Activated CD4-positive, CD25-positive, alpha-beta regulatory T cell treated with anti-CD3 and anti-CD28 coated beads, Interleukin-2, amount 50 U/mL, for 16 hours (primary cell): ENCODE results near the gene TNFRSF18.

Experiments
- DNase-seq: peaks from one replicate; pipeline ENCODE4 v3.0.0-alpha.2; 2020; ENCODE audit warnings: low read depth, low spot score

Gene TNFRSF18

DNA sequence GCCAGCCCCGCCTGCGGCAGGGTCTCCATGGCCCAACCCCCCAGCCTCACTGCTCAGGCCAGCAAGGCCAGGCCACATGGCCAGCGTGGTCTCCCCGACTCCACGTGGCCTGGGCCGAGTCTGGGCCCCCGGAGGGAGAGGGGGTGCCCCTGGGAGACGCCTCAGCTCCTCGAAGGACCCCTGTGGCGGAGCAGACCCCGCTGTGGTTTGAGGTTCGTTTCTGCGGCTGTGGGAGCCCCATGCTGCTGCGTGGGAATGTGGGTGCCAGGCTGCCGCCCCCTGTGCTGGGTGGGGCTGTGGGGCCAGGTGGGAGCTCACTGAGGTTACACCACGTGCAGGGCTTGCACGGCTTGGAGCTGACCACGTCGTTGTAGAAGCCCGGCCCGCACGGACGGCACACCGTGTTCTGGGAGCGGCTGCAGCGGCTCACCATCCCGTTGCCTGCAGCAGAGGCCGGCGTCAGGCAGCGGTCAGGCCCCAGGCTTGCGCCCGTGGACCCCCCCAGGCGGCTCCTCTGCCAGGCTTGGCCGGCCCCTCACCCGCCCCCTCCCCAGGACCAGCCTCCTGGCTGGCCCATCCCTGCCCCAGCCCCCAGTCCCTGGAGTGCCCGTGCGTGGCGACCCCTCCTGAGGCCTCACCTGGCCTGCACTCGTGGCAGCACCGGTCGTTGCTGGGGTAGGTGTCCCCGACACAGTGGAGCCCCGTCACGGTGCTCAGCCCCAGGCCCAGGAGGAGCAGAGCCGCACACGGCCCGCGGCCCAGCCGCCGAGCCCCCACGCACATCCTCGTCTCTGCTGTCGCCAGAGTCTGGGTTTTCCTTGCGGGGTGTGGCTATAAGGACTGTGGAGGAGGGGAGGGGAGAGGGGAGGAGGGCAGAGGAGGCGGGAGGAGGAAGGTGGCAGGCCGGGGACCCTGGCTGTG, 7.2 kb upstream of the TNFRSF18 start, which contains the start of gene TNFRSF4:
Gene TNFRSF4, minus strand, starts transcription at position 809 of the 921 bp plus-strand sequence. Its CDS starts 26 bp downstream, at position 783.
- DNase-seq, result no peak

DNA sequence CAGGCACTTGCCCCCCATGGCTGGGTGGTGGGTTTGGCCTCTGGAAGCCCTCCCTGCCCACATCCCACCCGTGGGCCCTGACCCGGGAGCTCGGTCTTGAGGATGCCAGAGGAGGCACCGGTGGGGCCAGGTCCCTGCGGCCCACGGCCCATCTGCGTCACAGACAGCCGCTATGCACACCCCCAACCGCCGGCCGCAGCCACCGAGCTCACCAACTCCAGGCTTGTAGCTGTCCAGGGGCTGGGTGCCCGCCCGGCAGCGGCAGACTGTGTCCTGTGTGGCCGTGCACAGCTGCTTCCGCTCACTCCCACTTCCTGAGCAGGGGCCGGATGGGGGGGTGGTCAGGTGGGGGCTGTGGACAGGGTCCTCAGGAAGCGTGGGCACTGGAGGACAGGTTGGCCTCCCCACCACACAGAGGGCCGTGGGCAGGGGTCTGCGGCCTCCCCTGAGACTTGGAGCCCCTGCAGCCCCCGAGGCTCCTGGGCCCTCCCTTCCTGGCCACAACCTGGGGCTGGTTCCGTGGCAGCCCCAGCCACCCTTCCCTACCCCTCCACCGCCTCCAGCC, 6.5 kb upstream of the TNFRSF18 start:
- DNase-seq, result no peak

GRCh38 chr1:1211541-1212441, 5.4 kb upstream of the TNFRSF18 start:
- no peak for DNase-seq

DNA sequence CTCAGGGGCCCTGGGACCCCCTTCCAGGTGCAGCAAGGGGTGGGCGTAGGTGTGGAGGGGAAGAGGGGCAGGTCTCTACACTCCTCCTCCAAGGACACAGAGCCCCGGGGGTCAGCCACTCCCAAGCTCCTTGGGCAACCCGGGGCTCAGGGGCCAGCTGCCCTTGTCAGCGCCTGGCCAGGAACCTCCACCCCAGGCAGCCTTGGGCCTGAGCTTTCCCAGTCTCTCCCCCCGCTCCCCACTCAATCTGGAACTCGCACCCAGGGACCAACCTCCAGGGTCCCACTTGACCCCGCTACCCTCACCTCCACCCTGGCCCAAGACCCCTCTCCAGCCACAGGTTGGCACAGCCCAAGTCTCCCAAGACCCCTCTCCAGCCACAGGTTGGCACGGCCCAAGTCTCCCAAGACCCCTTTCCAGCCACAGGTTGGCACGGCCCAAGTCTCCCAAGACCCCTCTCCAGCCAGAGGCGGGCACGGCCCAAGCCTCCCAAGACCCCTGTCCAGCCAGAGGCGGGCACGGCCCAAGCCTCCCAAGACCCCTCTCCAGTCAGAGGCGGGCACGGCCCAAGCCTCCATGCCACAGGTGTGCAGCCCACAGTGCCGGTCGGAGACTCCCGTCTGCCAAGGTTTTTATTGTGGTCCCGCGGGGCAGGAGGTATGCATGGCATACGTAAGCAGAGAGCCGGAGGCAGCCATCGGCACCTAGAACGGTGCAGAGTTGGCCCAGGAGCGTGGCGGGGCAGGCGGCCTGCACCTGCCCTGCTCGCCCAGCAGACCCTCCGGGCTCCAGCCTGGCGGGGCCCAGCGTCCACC, 4.5 kb upstream of the TNFRSF18 start:
- DNase-seq, result no peak

DNA sequence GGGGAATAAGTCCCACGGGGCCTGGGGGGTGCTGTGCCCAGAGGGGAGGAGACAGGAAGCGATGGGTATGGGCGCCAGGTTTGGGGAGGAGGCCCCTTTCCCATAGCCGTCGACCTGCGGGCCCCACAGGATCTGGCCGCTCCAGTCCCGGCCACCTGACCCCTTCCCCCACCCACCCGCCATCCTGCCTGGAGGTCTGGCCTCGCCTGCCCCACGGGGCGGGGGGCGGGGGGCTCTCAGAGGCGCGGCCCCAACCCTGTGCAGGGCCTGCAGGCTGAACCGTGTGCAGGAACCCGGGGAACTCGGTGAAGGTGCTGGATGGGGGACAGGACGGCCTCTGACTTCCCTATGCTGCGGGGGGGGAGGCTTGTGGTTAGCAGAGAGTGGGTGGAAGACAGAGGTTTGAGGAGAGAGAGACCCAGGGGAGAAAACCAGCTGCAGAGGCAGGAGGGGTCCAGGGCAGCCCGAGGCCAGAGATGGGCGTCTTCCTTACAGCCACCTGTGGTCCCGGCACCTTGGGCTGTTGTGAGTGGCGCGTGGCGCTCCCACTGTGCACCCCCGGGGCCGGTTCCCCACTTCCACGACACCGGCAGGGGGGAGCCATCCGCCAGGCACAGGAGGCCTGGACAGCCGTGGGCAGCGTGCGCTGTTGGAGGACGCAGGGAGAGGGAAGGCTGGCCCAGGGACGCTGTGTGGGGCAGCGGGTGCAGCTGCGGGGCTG, 2.5 kb upstream of the TNFRSF18 start:
- DNase-seq, result no peak

DNA sequence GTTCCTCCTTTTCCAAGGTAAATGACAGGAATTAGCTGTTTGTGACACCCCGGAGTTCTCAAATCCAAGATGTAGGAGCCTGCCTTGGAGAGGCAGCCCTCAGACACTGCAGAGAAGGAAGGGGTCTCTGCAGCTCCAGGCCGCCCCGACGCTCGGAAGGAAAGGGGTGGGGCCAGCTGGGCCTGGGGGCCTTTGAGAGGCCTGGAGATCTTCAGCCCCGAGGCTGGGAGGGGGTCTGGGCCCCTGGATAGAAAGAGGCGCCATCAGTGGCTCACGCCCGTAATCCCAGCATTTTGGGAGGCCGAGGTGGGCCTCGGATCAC, 1.1 kb upstream of the TNFRSF18 start:
- no peak for DNase-seq

DNA sequence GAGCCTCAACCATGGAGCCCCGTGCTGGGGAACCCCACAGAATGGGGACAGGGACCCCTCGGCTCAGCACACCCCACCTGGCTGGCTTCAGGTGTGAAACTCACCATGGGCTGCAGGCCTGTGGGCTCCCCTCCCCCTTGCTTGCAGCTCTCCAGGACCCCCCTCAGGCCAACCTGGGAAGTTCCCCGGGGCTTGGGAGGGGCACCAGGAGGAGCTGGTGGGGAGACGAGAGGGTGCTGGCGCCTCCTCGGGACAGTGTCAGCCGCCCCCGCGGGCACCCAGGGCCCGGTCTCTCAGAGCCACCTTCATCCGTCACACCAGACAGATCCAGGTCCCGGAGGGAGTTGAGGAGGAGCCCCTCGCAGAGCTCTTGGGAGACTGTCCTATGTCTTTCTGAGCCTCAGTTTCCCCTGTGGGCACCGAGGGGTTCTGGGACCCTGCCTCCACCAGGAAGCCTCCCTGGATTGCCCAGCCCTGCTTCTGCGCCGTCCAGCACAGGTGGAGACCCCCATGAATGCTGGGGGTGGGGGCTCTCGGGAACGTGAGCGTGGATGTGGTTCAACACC, 657 bp upstream of the TNFRSF18 start:
- DNase-seq, result no peak

- no peak for DNase-seq
Measured at GRCh38 chr1:1205769-1206375, 520 bp downstream of the TNFRSF18 start.

DNA sequence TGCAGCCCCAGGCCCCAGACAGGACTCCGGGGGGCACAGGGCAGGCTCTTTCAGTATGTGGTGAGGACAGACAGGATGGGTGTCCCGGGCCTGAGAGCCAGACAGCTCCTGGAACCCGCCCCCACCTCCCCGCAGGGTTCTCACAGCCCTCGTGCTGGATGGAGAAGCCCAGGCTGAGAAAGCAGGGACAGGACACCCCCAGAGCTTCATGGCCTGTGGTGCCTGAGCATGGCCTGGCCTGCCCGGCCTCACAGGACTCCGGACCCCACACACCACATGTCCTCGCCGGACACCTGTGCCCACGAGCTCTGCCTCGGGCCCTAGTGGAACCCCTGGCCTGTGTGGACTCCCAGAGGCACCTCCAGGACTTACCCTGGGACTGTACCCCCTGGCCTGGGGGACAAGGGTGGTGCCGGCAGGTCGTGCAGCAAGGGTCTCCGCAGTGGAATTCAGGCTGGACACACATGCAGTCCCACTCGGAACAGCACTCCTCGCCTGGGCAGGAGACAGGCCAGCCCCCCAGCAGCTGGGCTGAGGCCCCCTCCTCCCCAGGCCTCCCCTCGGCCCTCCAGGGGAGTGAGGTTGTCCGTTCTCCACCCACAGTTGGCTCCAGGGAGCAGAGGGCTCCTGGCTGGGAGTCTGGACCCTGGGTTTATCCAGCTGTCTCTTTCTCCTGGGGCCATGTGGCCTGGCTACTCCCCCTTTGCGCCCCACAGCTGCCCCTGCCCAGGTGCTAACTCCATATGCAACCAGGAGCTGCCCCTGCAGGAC, 1.2 kb downstream of the TNFRSF18 start:
- DNase-seq, result no peak

DNA sequence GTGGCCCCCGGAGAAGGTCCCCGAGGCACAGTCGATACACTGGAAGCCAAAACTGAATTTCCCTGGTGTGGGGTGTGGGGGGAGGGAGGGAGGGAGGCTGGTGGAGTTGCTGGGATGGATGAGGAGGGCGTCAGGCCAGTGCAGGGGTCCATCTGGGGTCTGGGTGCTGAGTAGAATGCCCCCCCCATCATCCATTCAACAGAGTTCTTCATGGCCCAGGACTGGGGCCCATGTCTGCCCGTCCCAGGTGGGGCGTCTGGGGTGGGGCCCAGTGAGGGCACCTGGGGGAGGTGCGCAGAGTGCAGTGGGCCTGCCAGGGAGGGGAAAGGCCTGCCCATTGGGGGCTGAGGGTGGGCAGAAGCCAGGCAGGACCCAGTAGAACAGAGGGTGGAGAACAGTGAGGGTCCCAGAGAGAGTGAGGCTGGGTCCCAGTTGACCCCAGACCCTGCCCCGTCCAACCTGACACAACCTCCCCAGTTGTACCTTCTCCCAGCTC, 1.9 kb downstream of the TNFRSF18 start:
- no peak for DNase-seq

- no peak for DNase-seq
Measured at GRCh38 chr1:1203561-1204424, 2.6 kb downstream of the TNFRSF18 start.

- no peak for DNase-seq
Measured at GRCh38 chr1:1202831-1203560, 3.4 kb downstream of the TNFRSF18 start.

DNA sequence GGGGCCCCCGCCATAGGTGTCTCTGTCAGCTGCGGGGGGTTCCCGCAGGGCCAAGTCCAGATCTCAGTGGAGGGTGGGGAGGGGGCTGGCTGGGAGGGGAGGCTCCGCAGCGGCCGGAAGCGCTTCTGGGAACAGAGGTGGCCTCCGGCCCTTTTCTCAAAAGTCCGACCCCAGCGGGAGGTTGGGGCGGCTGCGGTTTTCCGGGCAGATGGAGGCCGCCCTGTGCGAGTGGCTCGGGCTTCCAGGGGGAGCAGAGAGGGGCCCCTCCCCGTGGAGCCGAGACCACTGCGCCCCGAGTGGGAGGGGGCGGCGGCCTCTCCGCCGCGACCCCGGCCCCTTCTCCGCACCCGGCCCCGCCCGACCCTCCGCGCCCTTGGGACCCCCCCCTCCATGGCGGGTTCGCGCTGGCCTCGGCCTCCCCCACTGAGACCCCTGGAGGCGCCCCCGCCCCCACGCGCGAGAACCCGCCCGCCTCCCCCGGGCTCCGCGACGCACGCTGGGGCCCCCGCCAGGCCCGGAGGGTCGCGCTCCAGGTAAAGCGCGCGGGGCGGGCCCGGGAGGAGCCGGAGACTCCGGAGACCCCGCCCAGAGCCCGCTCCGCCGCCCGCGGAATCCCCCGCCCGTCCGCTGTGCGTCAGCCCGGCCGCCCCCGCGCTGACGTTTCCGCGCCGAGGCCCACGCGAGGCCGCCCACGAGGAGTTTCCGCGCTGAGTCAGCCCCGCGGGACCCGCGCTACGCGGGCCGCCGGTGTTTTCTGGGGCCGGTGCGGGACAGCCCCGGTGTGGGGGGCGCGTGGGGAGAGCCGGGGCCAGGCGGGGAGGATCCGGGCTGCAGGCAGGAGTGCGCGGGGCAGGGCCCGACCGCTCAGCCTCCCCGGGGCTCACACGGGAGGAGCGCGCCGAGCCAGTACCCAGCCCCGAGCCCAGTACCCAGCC, 5.2 kb downstream of the TNFRSF18 start:
- peak; percentile 81 for DNase-seq

DNA sequence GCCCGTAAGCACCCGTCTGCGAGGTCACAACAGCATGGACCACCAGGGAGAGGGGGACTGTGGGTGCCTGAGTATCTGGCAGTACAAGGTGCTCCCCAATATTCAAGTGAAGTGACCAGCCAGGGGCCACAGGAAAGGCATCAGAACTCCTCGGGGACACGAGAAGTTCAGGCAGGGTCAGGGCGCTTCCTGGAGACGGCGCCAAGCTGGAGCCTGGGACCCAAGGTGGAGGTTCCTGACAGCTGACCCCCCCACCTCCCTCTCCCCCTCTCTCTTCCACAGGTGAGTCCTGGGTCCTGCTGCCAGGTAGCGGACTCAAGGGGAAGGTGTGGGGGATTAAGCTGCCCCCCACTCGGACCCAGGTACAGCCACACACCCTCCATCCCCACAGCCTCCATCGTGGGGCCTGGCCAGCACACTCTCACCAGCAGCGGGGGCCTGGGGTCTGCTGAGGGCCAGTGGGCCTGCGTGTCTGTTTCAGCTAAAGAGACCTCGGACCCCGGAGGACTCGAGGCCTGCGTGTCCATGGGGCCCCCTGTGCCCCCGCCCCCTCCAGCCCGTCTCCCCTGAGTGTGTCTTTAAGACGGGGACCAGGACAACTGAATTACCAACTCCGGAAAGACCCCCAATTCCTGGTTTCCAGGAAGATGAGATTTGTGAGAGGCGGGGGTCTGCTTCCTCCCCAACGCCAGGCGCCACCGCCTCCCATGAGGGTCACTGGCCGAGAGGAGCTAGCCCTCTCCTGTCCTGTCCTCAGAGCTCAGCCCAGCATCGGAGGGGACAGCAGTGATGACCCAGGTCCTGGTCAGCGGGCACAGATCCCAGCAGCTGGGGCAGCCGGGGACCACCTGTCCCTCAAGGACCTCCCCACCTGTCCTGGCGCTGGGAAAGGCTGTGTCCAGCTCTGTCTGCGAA, 6.2 kb downstream of the TNFRSF18 start:
- DNase-seq, result no peak
